ENCODE results near the gene LMF1. TPM values are rescaled to one million over a fixed set of nuclear protein-coding genes. Genes with fewer than 3 reads are reported as not detected.
"Not testable (repeated sequence)": the region's sequence is repeated elsewhere in the genome, so short reads cannot be mapped to it uniquely, and the experiment has no call there.

Gene LMF1
- total and polyA plus RNA-seq, 4 donors, result 8.8 to 75.0 (median 28.3) TPM

- no peaks in the 10 kb centered on the region for H3K9me3 ChIP-seq (ENCODE audit: control insufficient read depth, low read length)
- intact Hi-C loops (cut with DNase I), result no loop called here
- no peaks in the 10 kb centered on the region for H3K36me3 ChIP-seq (ENCODE audit: control insufficient read depth in 1 of 2, insufficient read depth in 2 of 2, low read length in 1 of 2)
- ATAC-seq (ENCODE audit: low FRiP score) (no peak), DNase-seq (no peak)
- H3K27me3 ChIP-seq (ENCODE audit: control insufficient read depth in 1 of 2, insufficient read depth in 2 of 2, low read length in 1 of 2), result no peaks in the 10 kb centered on the region
- no peaks in the 10 kb centered on the region for H3K4me1 ChIP-seq (ENCODE audit: control insufficient read depth in 1 of 2, insufficient read depth in 2 of 2, low read length in 2 of 2)
- no peak overlapping the region for H3K27ac ChIP-seq (ENCODE audit: low read depth in 1 of 2, low read length in 2 of 2)
- H3K4me3 ChIP-seq (ENCODE audit: low read length in 2 of 2), result no peak overlapping the region
- WGBS, 2 donors, result 83 to 86% methylated on average over 20 to 21 of the region's 21 CpGs
Observed at GRCh38 chr16:822174-822908, 148.4 kb downstream of the LMF1 start.

GRCh38 chr16:821751-822150 is 149.0 kb downstream of the LMF1 start:
- Histone ChIP-seq H3K4me3 (ENCODE audit: low read length in 2 of 2) (no peak overlapping the region), H3K36me3 (ENCODE audit: control insufficient read depth in 1 of 2, insufficient read depth in 2 of 2, low read length in 1 of 2) (no peaks in the 10 kb centered on the region), H3K9me3 (ENCODE audit: control insufficient read depth, low read length) (no peaks in the 10 kb centered on the region), H3K27me3 (ENCODE audit: control insufficient read depth in 1 of 2, insufficient read depth in 2 of 2, low read length in 1 of 2) (no peaks in the 10 kb centered on the region), H3K27ac (ENCODE audit: low read depth in 1 of 2, low read length in 2 of 2) (no peak overlapping the region), H3K4me1 (ENCODE audit: control insufficient read depth in 1 of 2, insufficient read depth in 2 of 2, low read length in 2 of 2) (no peaks in the 10 kb centered on the region)
- DNase-seq, result no peak
- intact Hi-C loops (cut with DNase I), result no loop called here
- ATAC-seq (ENCODE audit: low FRiP score), result no peak
- WGBS, 2 donors, result 67 to 68% methylated on average over 12 to 13 of the region's 13 CpGs

DNA sequence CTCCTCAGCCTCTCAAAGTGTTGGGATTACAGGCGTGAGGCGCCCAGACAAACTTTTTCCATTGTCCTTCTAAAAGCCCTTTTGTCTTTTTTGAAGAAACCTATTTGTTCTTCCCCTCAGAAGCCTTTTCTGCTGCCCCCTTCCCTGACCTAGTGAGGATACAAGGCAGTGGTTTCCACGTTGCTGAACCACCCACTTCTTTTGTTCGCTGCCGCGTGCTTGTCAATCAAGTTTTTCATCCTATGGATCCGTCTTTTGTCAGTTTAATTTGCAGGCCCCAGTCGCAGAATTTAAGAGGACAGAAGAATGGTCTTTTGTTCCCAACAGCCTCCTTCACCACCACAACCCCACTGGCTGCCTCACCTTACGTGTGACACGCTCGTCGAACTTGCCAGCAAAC is 150.0 kb downstream of the LMF1 start:
- 78 to 81% methylated on average over 12 of the region's 12 CpGs for WGBS, 2 donors
- Histone ChIP-seq H3K9me3 (ENCODE audit: control insufficient read depth, low read length) (no peaks in the 10 kb centered on the region), H3K36me3 (ENCODE audit: control insufficient read depth in 1 of 2, insufficient read depth in 2 of 2, low read length in 1 of 2) (no peaks in the 10 kb centered on the region), H3K4me1 (ENCODE audit: control insufficient read depth in 1 of 2, insufficient read depth in 2 of 2, low read length in 2 of 2) (no peaks in the 10 kb centered on the region), H3K4me3 (ENCODE audit: low read length in 2 of 2) (no peak overlapping the region), H3K27ac (ENCODE audit: low read depth in 1 of 2, low read length in 2 of 2) (no peak overlapping the region), H3K27me3 (ENCODE audit: control insufficient read depth in 1 of 2, insufficient read depth in 2 of 2, low read length in 1 of 2) (no peaks in the 10 kb centered on the region)
- intact Hi-C loops (cut with DNase I), result no loop called here
- ATAC-seq (ENCODE audit: low FRiP score) (no peak), DNase-seq (no peak)

DNA sequence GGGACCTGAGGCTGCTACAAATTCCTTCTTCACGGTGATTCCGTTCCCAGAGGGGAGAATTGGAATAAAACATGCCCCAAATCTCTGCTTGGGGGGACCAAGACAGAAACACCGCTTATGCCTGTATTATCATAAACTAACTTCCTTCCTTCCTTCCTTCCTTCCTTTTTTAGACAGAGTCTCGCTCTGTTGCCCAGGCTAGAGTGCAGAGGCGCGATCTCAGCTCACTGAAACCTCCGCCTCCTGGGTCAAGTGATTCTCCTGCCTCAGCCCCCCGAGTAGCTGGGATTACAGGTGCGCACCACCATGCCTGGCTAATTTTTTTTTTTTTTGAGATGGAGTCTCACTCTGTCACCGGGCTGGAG is 150.8 kb downstream of the LMF1 start:
- 65 to 68% methylated on average over 10 of the region's 10 CpGs for WGBS, 2 donors
- intact Hi-C loops (cut with DNase I); H3K4me1 ChIP-seq (ENCODE audit: control insufficient read depth in 1 of 2, insufficient read depth in 2 of 2, low read length in 2 of 2); H3K36me3 ChIP-seq (ENCODE audit: control insufficient read depth in 1 of 2, insufficient read depth in 2 of 2, low read length in 1 of 2); H3K9me3 ChIP-seq (ENCODE audit: control insufficient read depth, low read length); ATAC-seq (ENCODE audit: low FRiP score); H3K27me3 ChIP-seq (ENCODE audit: control insufficient read depth in 1 of 2, insufficient read depth in 2 of 2, low read length in 1 of 2); DNase-seq; H3K27ac ChIP-seq (ENCODE audit: low read depth in 1 of 2, low read length in 2 of 2); H3K4me3 ChIP-seq (ENCODE audit: low read length in 2 of 2): not testable (repeated sequence)

- no peak for ATAC-seq (ENCODE audit: low FRiP score)
- Histone ChIP-seq H3K4me3 (ENCODE audit: low read length in 2 of 2) (no peak overlapping the region), H3K27ac (ENCODE audit: low read depth in 1 of 2, low read length in 2 of 2) (no peak overlapping the region), H3K36me3 (ENCODE audit: control insufficient read depth in 1 of 2, insufficient read depth in 2 of 2, low read length in 1 of 2) (no peaks in the 10 kb centered on the region), H3K4me1 (ENCODE audit: control insufficient read depth in 1 of 2, insufficient read depth in 2 of 2, low read length in 2 of 2) (no peaks in the 10 kb centered on the region), H3K27me3 (ENCODE audit: control insufficient read depth in 1 of 2, insufficient read depth in 2 of 2, low read length in 1 of 2) (no peaks in the 10 kb centered on the region), H3K9me3 (ENCODE audit: control insufficient read depth, low read length) (no peaks in the 10 kb centered on the region)
- no peak for DNase-seq
- intact Hi-C loops (cut with DNase I), result loop anchor here (10.0 kb wide), 1 partner anchor 235 kb away; no protein-coding TSS in a partner anchor
- WGBS, 2 donors, result 70 to 72% methylated on average over 23 of the region's 23 CpGs
Observed at GRCh38 chr16:819336-820043, 151.3 kb downstream of the LMF1 start.

DNA sequence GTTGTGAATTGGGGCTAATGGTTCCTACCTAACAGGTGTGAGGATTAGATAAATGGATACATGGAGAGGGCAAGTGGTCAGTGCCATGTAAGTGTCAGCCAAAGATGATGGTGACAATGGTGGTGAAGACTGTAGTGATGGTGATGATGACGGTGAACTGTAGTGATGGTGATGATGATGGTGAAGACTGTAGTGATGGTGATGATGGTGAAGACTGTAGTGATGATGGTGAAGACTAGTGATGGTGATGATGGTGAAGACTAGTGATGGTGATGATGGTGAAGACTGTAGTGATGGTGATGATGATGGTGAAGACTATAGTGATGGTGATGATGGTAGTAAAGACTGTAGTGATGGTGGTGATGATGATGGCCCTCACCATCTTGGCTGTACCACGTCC is 152.2 kb downstream of the LMF1 start:
- H3K9me3 ChIP-seq (ENCODE audit: control insufficient read depth, low read length), result no peaks in the 10 kb centered on the region
- intact Hi-C loops (cut with DNase I), result loop anchor here (10.0 kb wide), 1 partner anchor 236 kb away; no protein-coding TSS in a partner anchor
- no peaks in the 10 kb centered on the region for H3K4me1 ChIP-seq (ENCODE audit: control insufficient read depth in 1 of 2, insufficient read depth in 2 of 2, low read length in 2 of 2)
- ATAC-seq (ENCODE audit: low FRiP score), result no peak
- no peak for DNase-seq
- no peaks in the 10 kb centered on the region for H3K36me3 ChIP-seq (ENCODE audit: control insufficient read depth in 1 of 2, insufficient read depth in 2 of 2, low read length in 1 of 2)
- H3K27ac ChIP-seq (ENCODE audit: low read depth in 1 of 2, low read length in 2 of 2), result no peak overlapping the region
- H3K27me3 ChIP-seq (ENCODE audit: control insufficient read depth in 1 of 2, insufficient read depth in 2 of 2, low read length in 1 of 2), result no peaks in the 10 kb centered on the region
- WGBS, 2 donors, result 67 to 77% methylated on average over 2 of the region's 2 CpGs
- no peak overlapping the region for H3K4me3 ChIP-seq (ENCODE audit: low read length in 2 of 2)

DNA sequence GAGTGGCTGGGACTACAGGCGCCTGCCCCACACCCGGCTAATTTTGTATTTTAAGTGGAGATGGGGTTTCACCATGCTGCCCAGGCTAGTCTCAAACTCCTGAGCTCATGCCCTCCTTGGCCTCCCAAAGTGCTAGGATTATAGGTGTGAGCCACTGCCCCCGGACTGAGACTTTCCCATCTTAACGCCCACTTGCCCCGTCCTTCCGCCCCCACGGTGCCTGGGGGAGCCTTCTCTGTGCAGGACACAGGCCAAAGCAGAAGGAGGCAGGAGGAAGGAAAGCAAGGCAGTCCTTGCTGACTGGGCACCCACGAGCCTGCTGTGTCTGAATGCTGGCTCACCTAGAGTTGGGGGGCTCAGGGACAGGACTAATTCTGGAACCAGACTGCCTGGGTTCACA is 152.7 kb downstream of the LMF1 start:
- no peaks in the 10 kb centered on the region for H3K27me3 ChIP-seq (ENCODE audit: control insufficient read depth in 1 of 2, insufficient read depth in 2 of 2, low read length in 1 of 2)
- ATAC-seq (ENCODE audit: low FRiP score), result no peak

GRCh38 chr16:817001-817906 is 153.5 kb downstream of the LMF1 start:
- WGBS, 2 donors, result 45 to 59% methylated on average over 71 of the region's 71 CpGs
- intact Hi-C loops (cut with DNase I), result loop anchor here (10.0 kb wide), 1 partner anchor 238 kb away; no protein-coding TSS in a partner anchor
- Histone ChIP-seq H3K9me3 (ENCODE audit: control insufficient read depth, low read length) (peaks cover 1% of the 10 kb centered on the region), H3K27me3 (ENCODE audit: control insufficient read depth in 1 of 2, insufficient read depth in 2 of 2, low read length in 1 of 2) (no peaks in the 10 kb centered on the region), H3K36me3 (ENCODE audit: control insufficient read depth in 1 of 2, insufficient read depth in 2 of 2, low read length in 1 of 2) (no peaks in the 10 kb centered on the region), H3K27ac (ENCODE audit: low read depth in 1 of 2, low read length in 2 of 2) (no peak overlapping the region), H3K4me3 (ENCODE audit: low read length in 2 of 2) (no peak overlapping the region), H3K4me1 (ENCODE audit: control insufficient read depth in 1 of 2, insufficient read depth in 2 of 2, low read length in 2 of 2) (no peaks in the 10 kb centered on the region)
- DNase-seq (no peak), ATAC-seq (ENCODE audit: low FRiP score) (no peak)

More for the DNA sequence above, 152.7 kb downstream of the LMF1 start:
- intact Hi-C loops (cut with DNase I), result loop anchor here (10.0 kb wide), 1 partner anchor 237 kb away; no protein-coding TSS in a partner anchor
- no peak overlapping the region for H3K4me3 ChIP-seq (ENCODE audit: low read length in 2 of 2)
- WGBS, 2 donors, result 81 to 89% methylated on average over 8 of the region's 8 CpGs
- no peaks in the 10 kb centered on the region for H3K4me1 ChIP-seq (ENCODE audit: control insufficient read depth in 1 of 2, insufficient read depth in 2 of 2, low read length in 2 of 2)
- no peak for DNase-seq
- H3K9me3 ChIP-seq (ENCODE audit: control insufficient read depth, low read length), result no peaks in the 10 kb centered on the region
- no peak overlapping the region for H3K27ac ChIP-seq (ENCODE audit: low read depth in 1 of 2, low read length in 2 of 2)
- no peaks in the 10 kb centered on the region for H3K36me3 ChIP-seq (ENCODE audit: control insufficient read depth in 1 of 2, insufficient read depth in 2 of 2, low read length in 1 of 2)

Data from aorta (tissue), 5 donors.